Erythroblast (primary cell): ENCODE data around the gene CAMSAP1.

Experiments
- GATA1 ChIP-seq: IDR thresholded peaks from 2 replicates; pipeline ENCODE4 v1.6.1; 2011; ENCODE audit warnings: low read depth, mild to moderate bottlenecking, control low read depth, low read length, moderate library complexity
- POLR2A ChIP-seq: IDR thresholded peaks from 2 replicates; pipeline ENCODE4 v1.6.1; 2011; ENCODE audit warnings: mild to moderate bottlenecking, low read length

DNA sequence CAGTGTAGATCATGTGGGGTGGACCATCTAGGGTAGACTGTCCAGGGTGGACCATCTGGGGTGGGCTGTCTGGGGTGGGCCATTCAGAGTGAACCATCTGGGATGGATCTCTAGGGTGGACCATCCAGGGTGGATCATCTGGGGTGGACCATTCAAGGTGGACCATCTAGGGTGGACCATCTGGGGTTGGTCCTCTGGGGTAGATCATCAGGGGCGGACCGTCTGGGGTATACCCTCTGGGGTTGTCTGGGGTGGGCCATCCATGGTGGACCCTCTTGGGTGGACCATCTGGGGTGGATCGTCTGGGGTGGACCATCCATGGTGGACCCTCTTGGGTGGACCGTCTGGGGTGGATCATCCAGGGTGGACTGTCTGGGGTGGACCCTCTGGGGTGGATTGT lies 141.1 kb downstream of the CAMSAP1 start:
- TF ChIP-seq POLR2A: no peak
- TF ChIP-seq GATA1: no peak
